SK-N-MC (cell line): ENCODE measurements around the gene CAMK4.

Experiments
- DNase-seq: peaks from one replicate; pipeline ENCODE4 v3.0.0-alpha.2; 2011; ENCODE audit warnings: low read depth, low spot score
- H3K27ac ChIP-seq: fragments of 200-600 bp; sonication (generic); 2 replicates; pipeline ENCODE4 v1.5.1; 2016; ENCODE audit warnings: mixed run types
- H3K36me3 ChIP-seq: fragments of 200-600 bp; sonication (generic); 2 replicates; pipeline ENCODE4 v1.6.1; 2017; ENCODE audit warnings: antibody characterized with exemption, low read length, mixed read lengths; ENCODE audit not compliant: insufficient read depth
- H3K4me3 ChIP-seq: fragments of 200-600 bp; sonication (generic); 2 replicates; pipeline ENCODE4 v1.5.1; 2016
- H3K9ac ChIP-seq: fragments of 200-600 bp; sonication (generic); 2 replicates; pipeline ENCODE4 v1.8.0; 2017; ENCODE audit warnings: mixed run types, mixed read lengths; ENCODE audit not compliant: insufficient read length
- H3K9me3 ChIP-seq: fragments of 200-600 bp; sonication (generic); 2 replicates; pipeline ENCODE4 v1.6.1; 2017; ENCODE audit warnings: low read depth, mild to moderate bottlenecking, antibody characterized with exemption, low read length, moderate library complexity, mixed read lengths
- EZH2 ChIP-seq: fragments of 200-600 bp; sonication (generic); IDR thresholded peaks from one replicate; pipeline ENCODE4 v1.6.1; 2017; ENCODE audit warnings: antibody characterized with exemption
- FOXP2 ChIP-seq: optimal IDR thresholded peaks from 2 replicates; pipeline ENCODE3; 2011; ENCODE audit warnings: mild to moderate bottlenecking, moderate library complexity; ENCODE audit not compliant: insufficient read depth; ENCODE audit errors: extremely low read length, control extremely low read depth
- POLR2AphosphoS5 ChIP-seq: IDR thresholded peaks from 2 replicates; pipeline ENCODE4 v1.6.1; 2012; ENCODE audit warnings: mild to moderate bottlenecking, low read depth, low read length, borderline replicate concordance

The CAMK4 gene

GRCh38 chr5:111385970-111386831, 162.0 kb downstream of the CAMK4 start:
- peak; percentile 64 for DNase-seq
- no peak for TF ChIP-seq POLR2AphosphoS5
- TF ChIP-seq FOXP2 = no peak
- no peak for TF ChIP-seq EZH2
- H3K9ac ChIP-seq = no peak overlapping the region
- H3K9me3 ChIP-seq = no peaks in the 10 kb centered on the region
- no peaks in the 10 kb centered on the region for H3K36me3 ChIP-seq
- peak overlapping the region; percentile 47 for H3K4me3 ChIP-seq
- H3K27ac ChIP-seq = peak overlapping the region; percentile 64; the same call in 1 of the 2 replicates

- Histone ChIP-seq H3K36me3 (no peaks in the 10 kb centered on the region), H3K4me3 (peak overlapping the region; percentile 47), H3K9me3 (no peaks in the 10 kb centered on the region), H3K9ac (no peak overlapping the region), H3K27ac (peak overlapping the region; percentile 64; the same call in 1 of the 2 replicates)
- TF ChIP-seq POLR2AphosphoS5 = no peak
- TF ChIP-seq EZH2 = no peak
- TF ChIP-seq FOXP2 = no peak
- no peak for DNase-seq
Measured at GRCh38 chr5:111386832-111387162, 162.6 kb downstream of the CAMK4 start.

GRCh38 chr5:111387361-111387760, 163.2 kb downstream of the CAMK4 start:
- TF ChIP-seq FOXP2 (no peak), EZH2 (no peak), POLR2AphosphoS5 (no peak)
- no peak for DNase-seq
- Histone ChIP-seq H3K36me3 (no peaks in the 10 kb centered on the region), H3K9me3 (no peaks in the 10 kb centered on the region), H3K27ac (no peak overlapping the region), H3K4me3 (no peak overlapping the region), H3K9ac (no peak overlapping the region)

DNA sequence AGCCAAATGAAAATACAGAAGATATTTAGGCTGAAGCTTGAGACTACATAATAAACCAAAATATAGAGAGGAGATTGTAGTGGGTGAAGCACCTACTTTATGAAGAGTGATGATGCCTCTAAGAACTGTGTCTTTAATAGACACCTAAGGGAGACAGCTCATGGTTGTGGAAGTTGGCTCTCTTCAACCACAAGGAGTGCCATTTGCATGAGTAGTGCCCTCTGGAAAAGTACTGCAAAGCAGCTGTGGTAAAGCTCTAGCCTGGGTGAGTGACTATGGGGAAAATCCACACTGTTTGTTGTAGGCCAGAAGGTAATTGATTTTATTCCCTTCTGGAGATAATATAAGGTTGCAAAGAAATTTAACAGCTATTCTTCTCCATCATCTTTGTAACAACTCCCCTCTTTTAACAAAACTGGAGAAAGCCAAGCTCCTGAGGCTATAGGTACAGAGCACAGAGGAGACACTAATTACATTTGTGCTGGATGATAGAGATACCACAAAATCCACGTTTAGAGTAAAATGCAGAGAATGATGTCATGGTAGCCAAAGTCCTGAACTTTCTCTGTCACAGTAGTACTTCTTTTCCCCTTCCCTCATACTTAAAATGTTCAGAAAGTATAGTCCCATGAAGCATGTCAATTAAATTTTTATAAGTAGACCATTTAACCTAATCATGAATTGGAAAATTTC, 165.4 kb downstream of the CAMK4 start:
- no peak for TF ChIP-seq EZH2
- TF ChIP-seq POLR2AphosphoS5 = no peak
- TF ChIP-seq FOXP2 = no peak
- H3K4me3 ChIP-seq = no peak overlapping the region
- H3K9me3 ChIP-seq = no peaks in the 10 kb centered on the region
- H3K36me3 ChIP-seq = no peaks in the 10 kb centered on the region
- no peak overlapping the region for H3K27ac ChIP-seq
- no peak overlapping the region for H3K9ac ChIP-seq
- no peak for DNase-seq

GRCh38 chr5:111392181-111392580, 168.0 kb downstream of the CAMK4 start:
- Histone ChIP-seq H3K36me3 (no peaks in the 10 kb centered on the region), H3K9ac (no peak overlapping the region), H3K9me3 (no peaks in the 10 kb centered on the region), H3K4me3 (no peak overlapping the region), H3K27ac (no peak overlapping the region)
- DNase-seq = no peak
- TF ChIP-seq FOXP2 = no peak
- TF ChIP-seq EZH2 = no peak
- no peak for TF ChIP-seq POLR2AphosphoS5

GRCh38 chr5:111394586-111394985, 170.4 kb downstream of the CAMK4 start:
- Histone ChIP-seq H3K9me3 (no peaks in the 10 kb centered on the region), H3K4me3 (no peak overlapping the region), H3K36me3 (no peaks in the 10 kb centered on the region), H3K9ac (no peak overlapping the region), H3K27ac (no peak overlapping the region)
- no peak for TF ChIP-seq FOXP2
- TF ChIP-seq POLR2AphosphoS5 = no peak
- no peak for TF ChIP-seq EZH2
- DNase-seq = no peak

DNA sequence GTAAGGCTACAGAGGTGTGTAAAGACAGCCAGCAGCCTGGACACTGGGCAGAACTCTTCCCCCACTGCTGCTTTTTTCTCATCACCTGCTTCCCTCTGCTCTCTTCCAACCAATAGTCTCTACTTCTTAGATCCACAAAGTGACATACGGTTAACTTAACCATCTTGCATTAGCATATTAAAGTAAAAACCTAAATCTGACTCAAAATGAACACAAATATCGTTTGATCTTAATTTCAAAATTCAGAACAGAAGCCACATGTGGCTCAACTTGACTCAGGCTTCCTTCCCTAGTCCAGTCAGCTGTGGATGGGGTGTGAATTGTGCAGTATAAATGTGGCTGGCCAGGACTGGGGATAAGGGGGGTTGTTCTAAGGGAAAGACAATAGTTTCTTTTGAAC, 173.8 kb downstream of the CAMK4 start:
- TF ChIP-seq FOXP2 (no peak), POLR2AphosphoS5 (no peak), EZH2 (no peak)
- H3K27ac ChIP-seq = no peak overlapping the region
- DNase-seq = no peak
- H3K4me3 ChIP-seq = no peak overlapping the region
- no peaks in the 10 kb centered on the region for H3K36me3 ChIP-seq
- H3K9me3 ChIP-seq = no peaks in the 10 kb centered on the region
- no peak overlapping the region for H3K9ac ChIP-seq

DNA sequence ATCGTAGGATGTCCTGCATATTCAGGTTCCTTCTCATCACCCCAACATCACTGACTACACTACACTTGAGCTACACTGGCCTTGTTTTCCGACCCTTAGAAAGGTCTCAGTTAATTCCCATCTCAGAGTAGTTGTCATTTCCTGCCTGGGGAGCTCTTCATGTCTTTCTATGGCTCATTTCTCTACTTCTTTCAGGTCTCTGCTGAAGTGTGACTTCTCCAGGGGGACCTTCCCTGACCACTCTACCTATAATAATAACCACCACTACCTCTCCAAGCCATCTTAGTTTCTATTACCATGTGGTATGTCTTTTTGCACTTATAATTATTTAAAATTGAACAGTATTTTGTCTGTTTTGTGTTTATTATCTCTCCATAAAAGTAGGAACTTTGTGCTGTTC, 174.9 kb downstream of the CAMK4 start:
- Histone ChIP-seq H3K9ac (no peak overlapping the region), H3K27ac (no peak overlapping the region), H3K36me3 (no peaks in the 10 kb centered on the region), H3K4me3 (no peak overlapping the region), H3K9me3 (no peaks in the 10 kb centered on the region)
- TF ChIP-seq POLR2AphosphoS5 (no peak), FOXP2 (no peak), EZH2 (no peak)
- DNase-seq = no peak

GRCh38 chr5:111401906-111402305, 177.7 kb downstream of the CAMK4 start:
- DNase-seq = no peak
- TF ChIP-seq FOXP2 (no peak), EZH2 (no peak), POLR2AphosphoS5 (no peak)
- H3K9me3 ChIP-seq = no peaks in the 10 kb centered on the region

More at GRCh38 chr5:111401906-111402305, 177.7 kb downstream of the CAMK4 start:
- Histone ChIP-seq H3K36me3 (no peaks in the 10 kb centered on the region), H3K9ac (no peak overlapping the region), H3K27ac (no peak overlapping the region), H3K4me3 (no peak overlapping the region)
